NCI-H128 (cell line): ENCODE measurements around the gene GBGT1.

Experiments
- DNase-seq: peaks from one replicate; lab custom pipeline; 2025; ENCODE audit not compliant: unreplicated experiment; lab: John Stamatoyannopoulos, UW

Gene GBGT1

DNA sequence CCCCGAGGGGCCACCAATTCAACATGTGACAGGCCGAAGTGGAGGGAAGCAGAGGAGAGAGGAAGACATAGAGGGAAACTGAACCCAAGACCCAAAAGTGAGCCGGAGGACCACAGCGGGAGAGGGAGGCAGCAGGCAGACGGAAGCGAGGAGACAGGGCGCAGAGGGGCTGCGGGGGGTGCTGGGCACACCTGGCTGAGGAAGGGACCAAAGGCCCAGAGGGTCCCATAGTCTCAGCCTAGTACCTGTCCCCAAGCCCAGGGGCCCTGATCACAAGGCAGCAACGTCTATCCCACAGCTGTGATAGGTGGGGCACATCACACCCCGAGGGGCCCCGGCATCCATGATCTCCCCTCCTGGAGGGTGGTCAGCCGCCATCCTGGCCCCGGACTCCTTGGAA lies 35.6 kb downstream of the GBGT1 start:
- DNase-seq: no peak

DNA sequence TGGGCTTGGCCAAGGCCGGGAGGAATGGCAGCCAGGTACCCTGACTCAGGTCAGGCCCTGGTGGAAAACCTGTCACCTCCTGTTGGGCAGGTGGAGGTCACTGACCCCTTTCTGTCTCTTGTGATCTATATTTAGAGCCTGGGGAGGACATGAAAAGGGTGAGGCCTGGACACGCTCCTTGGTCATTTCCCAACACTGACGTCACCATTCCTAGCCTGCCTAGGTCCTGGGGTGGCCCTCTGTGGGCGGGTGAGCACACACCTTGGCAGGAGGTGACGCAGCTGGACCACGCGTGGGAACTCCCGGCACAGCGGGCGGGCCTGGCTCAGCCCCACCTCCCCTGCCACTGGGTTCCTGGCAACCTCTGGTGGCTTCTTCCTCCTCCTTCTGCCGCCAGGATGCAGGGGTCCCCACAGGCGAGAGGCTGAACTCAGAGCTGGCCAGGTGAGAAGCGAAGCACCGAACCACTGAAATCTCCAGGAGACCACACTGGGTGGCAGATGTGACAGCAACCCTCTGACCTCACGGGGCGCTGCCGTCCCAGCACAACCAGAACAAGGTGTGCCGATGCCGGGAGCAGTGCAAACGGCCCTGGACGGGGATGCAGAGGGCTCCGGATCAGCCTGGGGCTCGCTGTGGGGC lies 36.3 kb downstream of the GBGT1 start:
- no peak for DNase-seq

DNA sequence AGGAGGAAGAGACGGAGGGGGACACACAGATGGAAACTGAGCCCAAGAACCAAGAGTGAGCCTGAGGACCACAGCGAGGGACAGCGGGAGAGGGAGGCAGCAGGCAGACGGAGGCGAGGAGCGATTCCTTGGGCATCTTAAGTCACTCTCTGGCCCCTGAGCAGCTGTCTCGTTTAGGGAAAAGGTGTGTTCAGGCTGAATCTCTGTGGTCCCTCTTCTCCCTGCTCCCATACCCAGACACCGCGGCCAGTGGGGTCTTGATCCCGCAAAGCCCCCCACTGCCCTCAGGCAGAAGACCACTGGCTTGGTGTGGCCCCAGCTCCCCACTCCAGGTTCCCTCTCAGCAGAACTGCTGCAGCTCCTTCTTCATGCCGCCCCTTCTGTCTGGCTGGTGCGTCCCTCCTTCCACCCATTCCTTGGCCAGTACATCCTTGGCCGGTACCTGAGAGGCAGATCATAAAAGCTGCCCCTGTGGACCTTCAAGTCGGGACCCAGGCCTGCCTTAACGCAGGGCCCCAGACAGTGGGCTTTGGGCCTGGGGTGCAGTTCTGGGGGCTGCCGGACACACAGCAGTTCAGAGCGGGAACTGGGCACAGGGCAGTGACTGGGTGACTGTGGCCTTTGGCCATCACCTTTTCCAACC lies 36.9 kb downstream of the GBGT1 start:
- DNase-seq: no peak

DNA sequence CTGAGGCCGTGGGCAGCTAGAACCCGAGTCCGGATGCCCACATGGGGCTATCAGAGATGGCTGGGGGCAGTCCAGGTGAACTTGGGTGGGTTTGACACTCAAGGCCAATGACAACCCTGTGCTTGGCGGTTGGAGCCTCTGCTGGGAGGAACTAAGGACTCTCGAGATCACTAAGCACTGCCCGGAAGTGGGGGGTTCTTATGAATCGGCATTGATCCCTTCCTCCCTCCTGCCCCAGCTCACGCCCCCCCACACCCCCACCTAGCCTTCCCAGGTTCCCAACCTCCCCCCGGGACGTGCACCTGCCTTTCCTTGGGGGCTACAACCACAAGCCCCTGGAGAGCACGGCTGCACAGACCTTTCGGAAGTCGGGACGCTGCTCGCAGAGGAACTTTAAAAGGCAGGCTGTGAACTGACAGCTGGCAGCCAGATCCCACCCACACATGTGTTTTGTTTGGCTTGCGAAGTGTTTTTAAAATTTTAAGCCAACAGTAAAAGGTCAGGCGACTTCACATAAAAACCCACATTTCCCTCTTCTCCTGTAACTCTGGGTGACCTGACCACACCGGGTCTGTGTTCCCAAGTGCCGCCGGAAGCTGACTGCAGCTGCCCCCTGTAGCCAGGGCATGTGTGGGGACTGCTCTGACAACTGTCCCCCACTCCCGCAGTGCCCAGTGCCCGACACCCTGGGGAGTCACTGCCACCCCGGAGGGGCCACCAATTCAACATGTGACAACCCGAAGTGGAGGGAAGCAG lies 37.6 kb downstream of the GBGT1 start:
- DNase-seq: no peak

DNA sequence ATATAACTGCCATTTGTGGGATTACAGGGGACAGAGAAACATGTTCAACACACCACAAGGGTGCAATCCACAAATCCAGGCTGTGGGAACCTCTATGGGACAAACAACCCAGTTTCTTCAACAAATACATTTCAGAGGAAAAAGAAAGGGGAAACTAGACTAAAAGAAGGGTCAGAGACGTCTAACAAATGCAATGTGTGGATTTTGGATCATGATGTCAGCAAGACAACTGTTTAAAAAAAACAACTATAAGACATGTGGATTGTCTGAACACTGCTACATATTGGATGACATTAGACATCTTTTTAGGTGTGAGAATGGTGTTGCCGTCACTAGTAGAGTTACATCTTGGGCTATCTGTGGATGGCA lies 38.8 kb downstream of the GBGT1 start:
- no peak for DNase-seq

DNA sequence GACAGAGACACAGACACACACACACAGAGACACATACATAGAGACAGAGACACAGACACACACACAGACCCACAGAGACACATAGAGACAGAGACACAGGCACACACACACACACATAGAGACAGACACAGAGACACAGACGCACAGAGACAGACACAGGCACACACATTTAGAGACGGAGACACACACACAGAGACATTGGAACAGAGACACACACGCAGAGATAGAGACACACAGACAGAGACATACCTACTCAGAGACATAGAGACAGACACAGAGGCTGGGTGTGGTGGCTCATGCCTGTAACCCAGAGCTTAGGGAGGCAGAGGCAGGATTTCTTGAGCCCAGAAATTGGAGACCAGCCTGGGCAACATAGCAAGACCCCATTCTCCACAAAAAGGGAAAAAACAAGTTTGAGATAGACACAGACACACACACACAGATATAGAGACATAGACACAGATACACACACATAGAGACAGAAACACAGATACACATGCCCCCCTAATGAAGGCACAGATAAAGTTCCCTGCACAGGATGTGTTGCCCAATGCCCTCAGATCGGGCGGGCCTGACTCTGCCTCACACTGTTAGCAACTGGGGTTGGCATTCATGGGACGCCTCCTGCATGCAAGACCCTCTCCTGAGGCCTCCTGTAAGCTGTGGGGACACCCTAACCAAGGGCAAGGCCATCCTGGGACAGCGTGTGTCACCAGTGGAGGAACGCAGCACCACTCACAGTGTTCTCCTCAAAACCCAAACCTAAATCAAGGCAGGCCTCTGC lies 39.4 kb downstream of the GBGT1 start:
- no peak for DNase-seq

DNA sequence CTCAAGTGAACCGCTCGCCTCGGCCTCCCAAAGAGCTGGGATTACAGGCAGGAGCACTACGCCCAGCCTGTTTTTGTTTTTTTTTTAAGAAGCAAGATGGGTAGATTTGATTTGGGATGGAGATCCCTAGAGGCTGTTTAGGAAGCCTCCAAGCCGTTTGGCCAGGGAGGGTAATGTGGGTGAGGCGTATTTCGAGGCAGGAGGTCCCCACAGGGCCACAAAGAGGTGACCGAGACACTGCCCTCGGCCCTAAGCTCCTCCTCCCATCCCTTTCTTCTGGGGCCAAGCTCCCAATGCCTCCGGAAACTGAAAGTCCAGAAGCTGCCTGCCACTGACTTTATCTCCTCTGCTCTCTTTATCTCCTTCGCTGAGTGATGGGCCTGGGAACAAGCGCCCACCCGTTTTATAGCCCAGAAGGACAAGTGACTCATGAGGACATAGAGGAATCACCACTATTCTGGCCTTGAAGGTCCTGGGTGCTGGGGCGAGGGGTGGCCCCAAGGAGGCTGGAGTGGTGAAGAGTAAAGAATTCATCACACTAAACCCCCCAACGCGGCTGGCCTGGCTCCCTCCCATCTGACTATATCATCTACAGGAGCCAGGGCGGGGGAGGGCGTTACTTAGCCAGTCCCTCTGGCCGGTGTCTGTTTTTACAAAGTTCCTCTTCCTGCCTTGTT lies 40.6 kb downstream of the GBGT1 start:
- DNase-seq: no peak

DNA sequence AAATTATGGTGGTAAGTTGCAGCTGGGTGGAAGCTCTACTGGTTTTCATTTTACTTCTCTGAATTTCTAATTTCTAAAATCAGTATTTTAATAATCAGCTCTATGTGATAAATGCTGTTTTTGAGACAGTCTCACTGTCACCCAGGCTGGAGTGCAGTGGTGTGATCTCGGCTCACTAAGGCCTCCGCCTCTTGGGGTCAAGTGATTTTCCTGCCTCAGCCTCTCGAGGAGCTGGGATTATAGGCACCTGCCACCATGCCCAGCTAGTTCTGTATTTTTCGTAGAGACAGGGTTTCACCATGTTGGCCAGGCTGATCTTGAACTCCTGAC lies 41.1 kb downstream of the GBGT1 start:
- DNase-seq: no peak

DNA sequence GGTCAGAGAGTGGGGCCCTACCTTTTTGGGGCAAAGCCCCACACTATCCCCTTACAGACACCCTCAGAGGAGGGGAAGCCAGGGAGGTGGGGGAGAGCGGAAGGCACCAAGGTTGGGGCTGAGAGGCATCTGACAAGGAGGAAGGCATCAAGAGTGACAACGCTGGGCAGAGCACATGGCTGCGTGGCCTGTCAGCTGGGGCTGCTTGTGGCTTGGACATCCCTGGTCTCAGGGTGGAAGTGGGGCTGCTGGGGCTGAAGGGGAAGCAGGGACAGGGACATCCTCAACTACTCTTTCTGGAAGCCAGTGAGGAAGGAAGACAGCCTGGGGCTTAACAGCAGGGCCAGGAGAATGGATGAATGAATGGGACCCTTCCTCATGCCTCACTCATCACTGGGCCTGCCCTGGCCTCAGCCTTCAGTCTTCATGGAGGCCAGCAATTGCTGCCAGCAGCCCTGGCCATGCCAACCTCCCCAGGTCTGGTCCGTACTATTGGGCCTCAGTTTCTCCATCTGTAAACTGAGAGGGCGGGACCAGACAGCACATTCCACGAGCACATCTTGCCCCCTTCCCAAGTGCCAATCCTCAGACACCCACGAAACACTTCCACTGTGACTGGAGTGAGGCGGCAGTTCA lies 41.7 kb downstream of the GBGT1 start:
- DNase-seq: no peak

DNA sequence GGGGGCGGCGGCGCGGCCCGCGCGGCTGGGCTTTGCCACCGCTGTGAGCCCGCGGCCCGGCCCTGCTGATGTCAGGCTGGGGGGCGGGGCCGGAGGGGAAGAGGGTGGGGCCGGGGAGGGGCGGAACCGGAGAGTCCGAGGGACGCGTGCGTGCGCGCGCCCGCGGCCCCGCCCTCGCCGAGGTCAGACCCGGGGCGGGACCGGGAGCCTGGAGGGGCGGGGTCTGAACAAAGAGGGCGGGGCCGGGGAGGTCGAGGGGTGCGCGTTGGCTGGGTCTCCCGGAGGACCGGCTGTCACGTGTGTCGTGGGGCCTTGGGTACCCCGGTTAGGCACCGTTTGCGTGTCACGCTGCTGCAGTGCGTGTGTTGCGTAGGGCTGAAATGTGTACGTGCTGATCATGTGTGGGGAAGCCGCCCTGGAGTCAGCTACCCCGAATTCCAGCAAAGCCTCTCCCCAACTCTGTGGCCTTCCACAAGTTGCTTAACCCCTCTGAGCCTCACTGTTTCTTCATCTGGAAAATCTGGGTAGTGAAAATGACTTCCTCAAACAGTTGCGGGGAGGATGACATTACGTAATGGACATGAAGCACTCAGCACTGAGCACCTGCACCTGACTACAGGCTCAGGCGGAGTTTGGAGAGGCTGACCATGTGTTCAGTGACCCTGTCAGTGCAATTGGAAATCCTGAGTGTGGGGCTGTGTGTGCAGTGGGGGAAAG lies 42.4 kb downstream of the GBGT1 start, which contains the start of gene RALGDS:
TSS of gene RALGDS (minus strand) at position 43 of the 717 bp plus-strand sequence. CDS start 86 bp downstream, outside the sequence.
- peak; percentile 50 for DNase-seq

DNA sequence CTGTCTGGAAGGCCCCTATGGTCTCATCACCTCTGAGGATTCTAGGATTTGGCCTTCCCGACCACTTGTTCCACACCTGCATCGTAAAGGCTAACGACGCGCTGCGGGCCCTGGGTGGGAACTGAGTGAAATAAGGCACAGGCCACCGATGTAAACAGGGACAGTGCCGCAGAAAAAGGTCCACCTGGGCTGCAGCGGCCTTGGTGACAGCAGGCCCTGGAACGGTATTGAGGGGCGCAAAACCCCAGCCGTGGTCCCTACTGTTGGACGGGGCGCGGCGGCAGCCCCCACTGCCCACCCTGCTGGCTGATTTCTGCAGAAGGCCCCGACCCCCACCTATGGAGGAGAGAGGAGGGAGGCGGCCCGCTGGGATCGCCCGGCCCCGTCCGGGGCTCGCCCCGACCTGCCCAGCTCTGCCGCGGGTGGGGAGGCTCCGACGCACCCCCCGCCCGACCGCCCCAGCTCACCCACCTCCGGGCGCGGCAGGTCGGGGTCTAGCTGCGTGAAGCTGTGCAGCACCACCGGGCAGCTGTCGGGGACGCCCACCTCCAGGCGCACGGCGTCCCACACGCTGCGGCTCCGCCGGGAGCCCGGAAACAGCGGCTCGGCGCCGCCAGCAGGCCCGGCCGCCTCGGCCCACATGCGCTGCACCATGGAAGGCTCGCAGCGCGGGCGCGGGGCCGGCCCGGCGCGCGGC lies 43.1 kb downstream of the GBGT1 start:
- no peak for DNase-seq

DNA sequence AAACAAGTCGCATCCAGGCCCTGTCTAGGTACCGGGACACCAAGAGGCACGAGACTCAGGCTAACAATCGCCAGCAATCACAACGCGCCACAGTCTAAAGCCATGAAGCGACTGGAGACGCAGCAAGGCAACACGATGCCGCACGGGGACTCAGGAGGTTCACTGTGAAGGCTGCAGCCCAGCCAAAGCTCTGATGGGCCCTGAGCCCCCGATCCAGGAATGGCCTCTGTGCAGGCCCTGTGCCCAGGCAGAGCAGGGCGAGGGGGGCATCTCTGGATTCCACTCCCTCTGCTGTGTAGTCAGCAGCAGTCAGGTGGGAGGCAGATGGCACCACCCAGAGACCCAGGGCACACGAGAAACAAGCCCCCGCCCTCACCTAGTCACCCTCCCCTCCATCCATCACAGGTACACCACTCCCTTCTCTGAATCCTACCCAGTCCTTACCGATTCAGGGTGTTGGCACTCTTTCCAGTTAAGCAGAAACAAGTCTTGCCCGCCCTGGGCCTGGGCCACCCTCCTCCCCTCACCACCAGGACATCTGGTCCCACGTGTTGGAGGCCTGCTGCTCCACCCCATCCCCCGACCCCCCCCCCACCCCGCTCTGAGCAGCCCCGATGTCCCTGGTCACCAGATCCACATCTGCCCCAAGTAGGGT lies 43.7 kb downstream of the GBGT1 start:
- DNase-seq: no peak

DNA sequence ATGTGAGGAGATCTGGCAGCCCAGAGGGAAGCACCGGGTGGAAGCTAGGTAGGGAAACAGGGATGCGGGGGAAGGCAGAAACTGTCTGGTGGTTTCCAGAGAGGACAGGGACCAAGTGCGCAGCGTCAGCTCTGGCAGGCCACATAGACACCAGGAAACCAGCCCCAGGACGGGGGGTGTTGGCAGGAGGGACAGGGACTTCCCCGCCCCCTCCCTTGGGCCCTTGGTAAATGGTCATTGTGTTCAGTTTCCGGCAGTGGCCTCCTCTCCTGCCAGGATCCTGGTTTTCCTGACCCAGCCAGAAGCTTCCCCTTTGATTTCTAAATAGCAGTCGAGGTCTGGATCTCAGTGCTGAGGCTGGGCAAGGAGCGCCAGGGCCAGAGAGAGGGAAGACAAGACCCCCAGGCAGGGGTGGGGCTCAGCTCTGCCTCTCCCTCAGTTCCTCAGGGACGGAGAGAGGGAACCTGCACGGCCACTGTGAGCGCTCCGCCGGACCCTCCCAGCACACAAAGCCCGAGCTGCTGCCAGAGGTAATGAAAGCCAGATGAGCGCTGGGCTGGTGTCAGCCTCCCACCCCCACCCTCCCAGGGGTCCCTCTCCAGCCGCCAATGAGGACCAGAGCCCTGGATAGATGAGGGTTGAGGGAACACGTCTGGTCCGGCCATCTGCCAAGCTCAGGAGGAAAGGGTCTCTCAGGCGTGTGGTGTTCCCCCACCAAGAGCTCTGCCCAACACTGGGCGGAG lies 44.4 kb downstream of the GBGT1 start:
- no peak for DNase-seq

DNA sequence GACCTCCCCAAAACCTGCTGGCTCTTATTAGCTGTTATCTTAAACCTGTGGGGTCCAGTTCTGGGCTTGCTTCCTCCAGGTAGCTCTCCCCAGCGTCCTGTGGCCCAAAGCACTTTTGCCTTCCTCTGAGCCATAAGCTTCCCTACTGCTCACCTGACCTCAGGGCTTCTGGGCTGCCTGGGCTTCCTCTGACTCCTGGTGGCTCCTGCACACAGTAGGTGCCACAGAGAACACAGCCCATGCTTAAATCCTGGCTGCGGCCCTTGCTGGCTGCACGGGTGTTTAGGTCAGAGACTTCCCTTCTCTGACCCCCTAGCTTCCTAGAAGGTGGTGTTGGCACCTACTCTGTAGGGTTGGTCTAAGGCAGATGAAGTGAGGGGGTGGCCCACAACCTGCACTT lies 45.1 kb downstream of the GBGT1 start:
- no peak for DNase-seq

DNA sequence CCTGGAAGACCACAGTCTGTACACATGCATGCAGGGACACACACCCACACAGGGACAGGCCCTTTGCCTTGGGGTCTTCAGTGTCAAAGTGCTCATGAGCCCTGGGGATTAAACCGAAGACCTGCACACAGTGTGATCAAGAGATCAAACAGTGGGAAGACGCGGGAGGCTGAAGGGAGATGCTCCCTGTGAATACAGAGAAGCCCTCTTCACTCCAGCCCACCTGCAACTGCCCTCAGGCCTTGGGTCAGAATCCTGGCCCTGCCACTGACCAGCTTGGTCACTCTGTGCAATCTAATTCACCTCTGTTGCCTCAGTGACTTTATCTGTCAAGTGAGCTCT lies 45.6 kb downstream of the GBGT1 start:
- DNase-seq: no peak

DNA sequence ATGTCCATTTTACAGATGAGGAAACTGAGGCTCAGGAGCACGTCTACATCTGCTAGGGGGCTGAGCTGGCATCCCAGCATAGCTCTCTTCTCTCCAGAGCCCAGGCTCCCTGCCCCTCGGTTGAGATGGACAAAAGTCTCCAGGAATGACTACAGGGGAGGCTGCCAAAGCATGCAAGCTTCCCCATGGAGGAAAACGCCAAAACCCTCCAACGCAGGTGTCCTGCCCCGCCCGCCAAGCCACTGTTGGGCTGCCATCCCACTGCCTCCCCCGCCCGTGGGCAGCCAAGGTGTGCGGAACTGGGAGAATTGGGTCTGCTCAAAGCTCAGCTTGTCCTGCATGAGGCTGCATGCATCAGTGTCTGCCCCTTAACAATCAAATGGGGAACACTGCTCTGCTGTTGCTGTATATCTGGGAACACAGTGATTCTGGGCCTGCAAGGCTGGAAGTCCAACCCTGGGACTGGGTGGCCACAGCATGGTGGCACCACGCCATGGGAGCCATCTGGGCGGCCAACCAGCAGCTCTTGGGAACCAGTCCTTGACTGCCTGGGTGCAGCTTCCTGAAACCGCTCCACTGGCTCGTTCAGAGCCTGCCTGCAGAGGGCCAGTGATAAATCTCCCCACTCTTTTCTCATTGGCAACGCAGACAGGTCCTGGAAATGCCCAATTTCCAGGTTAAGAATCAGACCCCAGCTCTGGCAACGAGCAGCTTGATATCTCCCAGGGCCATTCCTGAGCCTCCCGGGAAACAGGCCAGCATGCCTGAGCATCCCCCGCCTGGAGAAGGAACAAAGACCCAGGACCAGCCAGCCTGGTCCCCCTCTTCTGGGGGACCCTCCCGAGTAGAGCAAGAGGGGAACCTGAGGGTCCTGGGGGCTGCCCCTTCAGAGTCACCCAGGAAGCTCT lies 46.2 kb downstream of the GBGT1 start:
- no peak for DNase-seq
